Ectodermal cell (in vitro differentiated cells): ENCODE measurements around the gene SHH.

Experiments used
- H3K27ac ChIP-seq: 2 replicates; pipeline ENCODE4 v1.7.0; 2013; ENCODE audit warnings: mild to moderate bottlenecking, low read depth, low read length; ENCODE audit not compliant: insufficient read depth, poor library complexity, severe bottlenecking
- H3K27me3 ChIP-seq: 2 replicates; pipeline ENCODE4 v1.7.0; 2013; ENCODE audit warnings: mild to moderate bottlenecking, low read length; ENCODE audit not compliant: insufficient read depth, control insufficient read depth, poor library complexity, severe bottlenecking
- H3K36me3 ChIP-seq: one replicate; pipeline ENCODE4 v1.7.0; 2013; ENCODE audit warnings: low read length; ENCODE audit not compliant: control insufficient read depth, insufficient read depth
- H3K4me1 ChIP-seq: one replicate; pipeline ENCODE4 v1.7.0; 2013; ENCODE audit warnings: low read length; ENCODE audit not compliant: control insufficient read depth, insufficient read depth
- H3K4me3 ChIP-seq: 2 replicates; pipeline ENCODE4 v1.7.0; 2013; ENCODE audit warnings: low read depth, low read length, control low read depth; ENCODE audit not compliant: insufficient read depth
- H3K9me3 ChIP-seq: 2 replicates; pipeline ENCODE4 v1.7.0; 2013; ENCODE audit warnings: mild to moderate bottlenecking, low read length, moderate library complexity; ENCODE audit not compliant: control insufficient read depth
- WGBS, 2 experiments: methylation state at CpG; one replicate each; pipeline ENCODE4 v1.1.7; 2013; ENCODE audit warnings: missing lambda C conversion rate in 2 of 2; 5-methylcytosine and 5-hydroxymethylcytosine counted together

Gene SHH

DNA sequence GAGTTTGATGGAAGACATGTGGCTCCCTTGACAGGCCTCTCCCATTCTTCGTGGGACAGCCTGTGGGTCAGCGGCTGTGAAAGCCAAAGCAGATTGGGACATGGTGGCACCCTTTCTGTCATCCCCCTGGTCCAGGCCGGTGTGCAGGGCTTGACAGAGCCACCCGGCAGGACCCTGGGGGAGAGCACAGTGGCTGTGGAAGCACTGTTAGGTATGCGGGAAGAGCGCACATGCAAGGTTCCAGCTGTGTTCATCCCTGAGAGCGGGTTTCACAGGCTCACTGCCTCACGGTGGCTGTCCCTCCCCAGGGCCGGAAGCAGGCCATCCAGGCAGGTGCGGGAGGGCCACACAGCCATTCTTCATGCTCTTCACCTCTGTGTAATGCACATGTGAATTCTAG lies 29.8 kb downstream of the SHH start:
- H3K36me3 ChIP-seq: peaks cover 4% of the 10 kb centered on the region
- no peaks in the 10 kb centered on the region for H3K9me3 ChIP-seq
- peaks cover 21% of the 10 kb centered on the region for H3K27me3 ChIP-seq
- H3K27ac ChIP-seq: no peak overlapping the region
- no peak overlapping the region for H3K4me3 ChIP-seq
- WGBS, 2 experiments: 89 to 91% methylated on average over 10 of the region's 10 CpGs
- peaks cover 4% of the 10 kb centered on the region for H3K4me1 ChIP-seq

DNA sequence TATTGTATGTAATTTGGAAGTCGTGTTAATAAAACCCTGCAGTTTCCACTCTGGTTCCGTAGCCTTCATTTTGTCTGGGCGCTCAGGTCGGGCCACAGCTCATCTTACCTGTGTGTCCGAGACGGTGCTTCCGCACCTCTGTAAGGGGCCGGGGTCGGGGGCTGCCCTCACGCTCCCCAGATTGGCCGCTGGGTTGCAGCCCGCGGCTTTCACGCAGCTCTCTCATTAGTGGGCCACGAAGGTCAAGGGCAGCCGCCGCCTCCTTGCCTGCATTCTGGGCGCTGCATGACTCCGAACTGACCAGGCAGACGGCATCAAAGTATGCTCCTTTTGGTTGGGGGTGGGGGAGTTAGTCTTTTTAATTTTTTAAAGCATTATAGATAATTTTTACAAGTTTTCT lies 30.8 kb downstream of the SHH start:
- peaks cover 10% of the 10 kb centered on the region for H3K27me3 ChIP-seq
- peaks cover 4% of the 10 kb centered on the region for H3K4me1 ChIP-seq
- WGBS, 2 experiments: 95 to 96% methylated on average over 20 of the region's 20 CpGs
- H3K4me3 ChIP-seq: no peak overlapping the region
- H3K36me3 ChIP-seq: peaks cover 4% of the 10 kb centered on the region
- no peak overlapping the region for H3K27ac ChIP-seq
- no peaks in the 10 kb centered on the region for H3K9me3 ChIP-seq

DNA sequence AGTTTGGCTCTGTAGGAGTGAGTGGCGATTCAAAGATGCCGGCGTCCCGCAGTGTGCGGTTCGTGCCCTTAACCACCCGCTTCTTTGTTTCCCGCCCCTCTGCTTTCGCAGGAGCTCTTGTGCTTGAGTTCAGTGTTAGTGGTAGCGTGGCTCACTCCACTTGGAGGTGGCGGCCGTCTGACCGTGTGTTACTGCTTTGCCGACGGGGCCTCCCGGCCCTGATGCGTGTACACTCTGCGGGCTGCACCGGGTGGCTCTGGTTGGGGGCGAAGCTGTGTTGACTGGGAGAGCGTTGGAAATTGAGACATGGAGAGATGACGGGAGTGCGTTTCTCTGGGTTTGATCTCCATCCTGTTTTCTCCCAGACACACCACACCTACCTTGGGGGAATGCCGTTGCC lies 31.4 kb downstream of the SHH start:
- H3K36me3 ChIP-seq: peaks cover 8% of the 10 kb centered on the region
- peaks cover 4% of the 10 kb centered on the region for H3K4me1 ChIP-seq
- H3K27me3 ChIP-seq: peaks cover 5% of the 10 kb centered on the region
- no peaks in the 10 kb centered on the region for H3K9me3 ChIP-seq
- H3K4me3 ChIP-seq: no peak overlapping the region
- no peak overlapping the region for H3K27ac ChIP-seq
- WGBS, 2 experiments: 94% methylated on average over 24 of the region's 24 CpGs

DNA sequence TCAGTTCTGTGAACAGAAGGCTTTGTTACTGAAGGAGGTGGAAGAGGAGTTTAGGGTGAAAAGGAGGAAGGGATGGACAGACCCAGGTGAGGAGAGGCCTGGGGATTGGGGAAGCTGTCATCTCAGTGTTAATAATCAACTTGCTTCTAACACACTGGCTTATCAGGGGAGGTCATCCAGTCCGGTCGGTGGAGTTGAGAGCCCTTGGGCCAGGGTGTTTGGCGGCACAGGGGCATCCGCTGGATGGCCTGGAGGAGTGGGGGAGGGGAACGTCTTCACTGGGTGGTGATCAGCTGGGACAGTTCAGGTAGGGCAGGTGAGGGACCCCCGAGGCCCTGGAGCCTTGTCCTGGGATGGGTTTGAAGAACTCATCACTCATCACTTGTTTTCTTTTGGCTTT lies 33.9 kb downstream of the SHH start:
- H3K36me3 ChIP-seq: peaks cover 14% of the 10 kb centered on the region
- H3K9me3 ChIP-seq: no peaks in the 10 kb centered on the region
- no peak overlapping the region for H3K27ac ChIP-seq
- no peaks in the 10 kb centered on the region for H3K27me3 ChIP-seq
- H3K4me1 ChIP-seq: peaks cover 4% of the 10 kb centered on the region
- WGBS, 2 experiments: 93 to 96% methylated on average over 6 of the region's 6 CpGs
- no peak overlapping the region for H3K4me3 ChIP-seq

DNA sequence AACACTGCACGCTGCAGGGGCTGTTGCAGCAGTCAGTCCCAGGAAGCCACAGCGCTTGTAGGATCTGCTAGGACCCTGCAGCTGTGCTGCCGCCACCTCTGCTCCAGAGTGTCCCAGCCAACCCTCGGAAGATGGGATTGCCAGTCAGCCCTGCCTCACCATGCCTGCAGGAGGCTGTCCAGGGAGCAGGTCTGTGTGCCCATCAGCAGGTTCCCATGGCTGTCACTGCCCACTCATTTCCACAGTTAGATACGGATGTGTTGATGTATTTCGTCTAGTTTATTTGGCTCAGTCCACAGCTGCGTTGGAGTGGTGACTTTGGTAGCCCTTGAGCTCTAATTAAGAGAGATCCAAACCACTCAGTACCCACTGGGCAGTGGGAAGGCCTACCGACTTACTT lies 35.7 kb downstream of the SHH start:
- H3K9me3 ChIP-seq: no peaks in the 10 kb centered on the region
- H3K27me3 ChIP-seq: no peaks in the 10 kb centered on the region
- H3K36me3 ChIP-seq: peaks cover 14% of the 10 kb centered on the region
- no peak overlapping the region for H3K27ac ChIP-seq
- peaks cover 4% of the 10 kb centered on the region for H3K4me1 ChIP-seq
- 93 to 96% methylated on average over 8 of the region's 8 CpGs for WGBS, 2 experiments
- H3K4me3 ChIP-seq: no peak overlapping the region

DNA sequence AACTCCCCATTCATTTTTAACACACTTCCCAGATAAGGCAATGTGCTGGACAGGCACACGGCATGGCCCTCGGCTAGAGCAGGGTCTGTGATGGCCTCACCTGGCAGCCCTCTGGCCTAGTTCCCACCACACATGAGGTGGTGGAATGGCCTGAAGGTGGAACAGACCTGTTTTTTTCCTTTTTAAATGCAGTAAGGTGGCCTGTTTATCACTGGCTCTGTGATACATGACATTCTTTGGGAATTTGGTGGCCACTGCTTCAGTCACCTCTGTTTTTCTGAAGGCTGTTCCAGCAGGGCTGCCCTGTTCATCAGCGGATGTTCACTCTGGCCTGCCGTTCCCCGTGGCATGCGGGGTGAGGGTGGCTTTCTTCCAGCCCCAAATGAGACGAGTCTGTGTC lies 36.6 kb downstream of the SHH start:
- Histone ChIP-seq H3K36me3 (peaks cover 14% of the 10 kb centered on the region), H3K27ac (no peak overlapping the region), H3K4me1 (peaks cover 4% of the 10 kb centered on the region), H3K9me3 (no peaks in the 10 kb centered on the region), H3K27me3 (no peaks in the 10 kb centered on the region), H3K4me3 (no peak overlapping the region)
- 96 to 97% methylated on average over 7 of the region's 7 CpGs for WGBS, 2 experiments

DNA sequence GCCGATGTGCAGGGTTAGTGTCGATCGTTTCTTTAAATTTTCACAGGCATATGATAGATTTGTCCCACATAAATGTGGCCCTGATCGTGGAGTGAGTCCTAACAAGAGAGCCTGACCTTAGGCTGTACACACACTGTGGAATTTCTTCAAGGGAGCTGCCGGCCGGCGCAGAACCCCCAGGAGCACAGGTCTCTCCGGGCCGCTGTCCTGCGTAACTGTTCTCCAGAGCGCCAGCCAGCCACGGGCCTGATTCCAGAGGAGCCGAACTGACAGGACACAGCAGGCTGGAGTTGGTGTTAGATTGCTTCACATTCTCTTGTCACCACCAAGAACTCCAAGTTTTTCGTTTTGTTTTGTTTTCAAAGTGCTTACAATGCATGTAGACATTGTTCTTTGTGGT lies 37.3 kb downstream of the SHH start:
- Histone ChIP-seq H3K27ac (no peak overlapping the region), H3K9me3 (no peaks in the 10 kb centered on the region), H3K36me3 (peaks cover 16% of the 10 kb centered on the region), H3K4me1 (peaks cover 4% of the 10 kb centered on the region), H3K4me3 (no peak overlapping the region), H3K27me3 (no peaks in the 10 kb centered on the region)
- 93 to 96% methylated on average over 14 of the region's 14 CpGs for WGBS, 2 experiments

DNA sequence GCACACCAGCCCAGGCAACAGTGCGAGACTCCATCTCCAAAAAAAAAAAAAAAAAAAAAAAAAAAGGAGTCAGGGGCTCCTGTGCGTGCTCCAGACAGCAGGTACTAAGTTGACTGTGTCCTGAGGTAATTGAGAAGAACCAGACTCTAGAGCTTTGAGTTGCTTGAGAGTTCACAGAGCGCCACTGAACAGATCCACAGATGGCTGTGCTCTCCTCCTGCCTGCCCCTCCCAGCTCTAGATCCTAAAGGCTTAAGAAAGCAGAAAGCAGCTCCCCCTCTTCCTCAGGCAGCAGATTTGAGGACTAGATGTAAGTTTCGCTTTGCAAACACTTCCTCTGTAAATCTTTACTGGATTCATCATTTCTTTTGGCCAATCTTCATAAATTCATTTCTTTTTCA lies 38.7 kb downstream of the SHH start:
- no peak overlapping the region for H3K27ac ChIP-seq
- no peaks in the 10 kb centered on the region for H3K27me3 ChIP-seq
- H3K36me3 ChIP-seq: peaks cover 20% of the 10 kb centered on the region
- WGBS, 2 experiments: 91 to 96% methylated on average over 4 of the region's 4 CpGs
- no peaks in the 10 kb centered on the region for H3K9me3 ChIP-seq
- H3K4me3 ChIP-seq: no peak overlapping the region
- peaks cover 4% of the 10 kb centered on the region for H3K4me1 ChIP-seq

DNA sequence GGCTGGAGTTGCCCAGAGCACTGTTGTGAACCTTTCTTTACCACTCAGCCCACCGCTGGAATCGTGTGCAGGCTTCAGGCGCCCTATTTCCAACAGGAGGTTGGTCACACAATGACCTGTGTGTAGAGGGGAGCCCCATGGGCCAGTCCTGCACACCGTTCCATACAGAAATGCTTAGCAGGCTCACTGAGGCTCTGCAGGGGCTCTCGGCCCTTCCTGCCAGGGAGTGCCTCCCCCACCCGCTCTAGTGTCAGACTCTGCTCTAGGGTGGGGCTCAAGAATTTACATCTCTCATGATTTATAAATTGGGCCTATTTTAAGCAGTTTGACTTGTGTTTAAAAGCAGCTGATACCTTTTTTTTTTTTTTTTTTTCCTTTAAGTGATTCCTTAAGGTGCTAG lies 42.0 kb downstream of the SHH start:
- Histone ChIP-seq H3K27ac (no peak overlapping the region), H3K4me3 (no peak overlapping the region), H3K27me3 (no peaks in the 10 kb centered on the region), H3K36me3 (peaks cover 25% of the 10 kb centered on the region), H3K4me1 (no peaks in the 10 kb centered on the region), H3K9me3 (no peaks in the 10 kb centered on the region)
- 92% methylated on average over 6 of the region's 6 CpGs for WGBS, 2 experiments

DNA sequence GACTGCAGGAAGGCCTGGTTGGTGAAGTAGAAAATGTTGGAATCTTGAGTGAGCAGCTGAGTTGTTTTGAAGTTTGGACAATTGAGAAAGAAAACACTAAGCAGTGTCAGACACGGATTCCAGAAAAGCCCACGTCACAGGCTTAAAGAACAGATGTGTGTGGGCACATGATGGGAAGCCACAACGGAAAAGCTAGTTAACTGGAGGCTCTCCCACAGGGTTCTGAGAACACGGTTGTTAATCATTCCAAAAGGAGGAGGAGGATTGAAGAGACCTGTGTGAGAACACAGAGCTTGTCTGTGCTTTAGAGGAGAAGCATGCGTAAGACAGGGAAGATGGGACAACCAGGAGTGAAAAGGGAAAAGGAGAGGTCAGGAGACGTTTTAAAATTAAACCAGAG lies 42.6 kb downstream of the SHH start:
- no peaks in the 10 kb centered on the region for H3K4me1 ChIP-seq
- no peak overlapping the region for H3K27ac ChIP-seq
- H3K36me3 ChIP-seq: peaks cover 27% of the 10 kb centered on the region
- no peak overlapping the region for H3K4me3 ChIP-seq
- no peaks in the 10 kb centered on the region for H3K27me3 ChIP-seq
- no peaks in the 10 kb centered on the region for H3K9me3 ChIP-seq
- 95 to 96% methylated on average over 6 of the region's 6 CpGs for WGBS, 2 experiments
